Measurements from ENCODE around the gene TEX261.

DNA sequence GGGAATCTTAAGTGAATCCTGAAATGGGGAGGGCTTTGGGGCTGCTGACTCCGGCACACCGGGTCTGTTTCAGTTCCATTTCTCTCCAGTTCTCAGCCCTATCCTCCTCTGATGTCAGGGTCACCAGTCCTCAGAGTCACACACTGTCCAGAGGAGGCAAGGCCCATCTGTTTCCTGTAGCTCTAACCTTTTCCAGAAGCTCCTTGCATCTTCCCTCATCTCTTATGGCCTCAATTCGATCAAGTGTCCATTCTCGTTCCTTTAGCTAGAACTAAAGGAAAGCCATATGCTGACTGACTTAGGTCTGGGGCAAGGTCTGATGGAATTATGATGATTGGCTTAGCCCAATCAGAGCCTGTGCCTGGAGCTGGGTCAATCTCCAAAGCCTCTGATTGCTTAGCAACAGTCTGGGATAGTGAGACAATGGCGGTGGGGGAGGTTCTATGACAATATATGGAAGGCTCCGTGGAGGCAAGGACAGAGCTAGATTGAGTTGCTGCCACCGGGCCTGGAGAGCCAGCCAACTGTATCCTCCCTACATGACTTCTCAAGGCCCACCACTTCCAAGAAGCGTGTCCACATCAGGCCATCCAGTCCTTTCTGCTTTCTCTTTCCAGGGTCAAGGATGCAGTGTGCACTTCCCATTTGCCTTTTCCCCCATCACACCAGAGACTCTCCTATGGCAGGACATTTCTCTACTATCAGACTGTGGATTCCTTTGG, 11.0 kb downstream of the TEX261 start:
- no peak for TF ChIP-seq GATA2 (IDR thresholded peaks at IDR 0.05; ENCODE audit: low read depth, low read length)
- TF ChIP-seq GATA3 (IDR thresholded peaks at IDR 0.05; ENCODE audit: low read depth, low read length): no peak

All from SH-SY5Y (cell line).